Right lobe of liver (tissue), 4 donors: ENCODE data around the gene WDR6.

Experiments used
- CTCF ChIP-seq, 4 donors: fragments of 200-600 bp in 3 of 4; fragments of 450-650 bp in 1 of 4; IDR thresholded peaks; one replicate each; pipeline versions ENCODE4 v1.5.1 to v1.8.0; 2016 to 2022; ENCODE audit warnings: antibody characterized with exemption in 4 of 4, mild to moderate bottlenecking in 2 of 4
- POLR2A ChIP-seq: fragments of 450-650 bp; IDR thresholded peaks from one replicate; pipeline ENCODE4 v1.6.1; 2017; ENCODE audit warnings: antibody characterized with exemption, mild to moderate bottlenecking
- donor health status: DM: no; HTN: no; CAD: no.
- donor health status: DM: no; HTN: no; CAD: no.
- donor health status: DM: no; HTN: yes; CAD: no.

- TF ChIP-seq CTCF (IDR thresholded peaks at IDR 0.05), result no peak
- TF ChIP-seq POLR2A, result no peak
These were observed 40.8 kb upstream of the WDR6 start for GRCh38 chr3:48966367-48966766.
